Mesenchymal stem cell (in vitro differentiated cells and primary cell): ENCODE results near the gene ANKRD33.

Experiments used
- DNase-seq: peaks from one replicate; pipeline ENCODE4 v3.0.0-alpha.2; 2013
- H2AFZ ChIP-seq: one replicate; pipeline ENCODE4 v1.6.1; 2013; ENCODE audit warnings: low read depth, mild to moderate bottlenecking, control low read depth, inconsistent platforms, low read length, moderate library complexity
- H2AK5ac ChIP-seq: 2 replicates; pipeline ENCODE4 v1.6.1; 2013; ENCODE audit warnings: low read length, moderate library complexity, mild to moderate bottlenecking, inconsistent platforms; ENCODE audit not compliant: severe bottlenecking
- H2BK120ac ChIP-seq: one replicate; pipeline ENCODE4 v1.6.1; 2013; ENCODE audit warnings: low read depth, mild to moderate bottlenecking, inconsistent platforms, low read length, moderate library complexity
- H2BK12ac ChIP-seq, 2 experiments: one replicate each; pipeline ENCODE4 v1.6.1; 2013; ENCODE audit warnings: inconsistent platforms in 2 of 2, low read length in 2 of 2, mild to moderate bottlenecking in 2 of 2, moderate library complexity in 2 of 2, control low read depth in 1 of 2
- H2BK15ac ChIP-seq: one replicate; pipeline ENCODE4 v1.6.1; 2013; ENCODE audit warnings: mild to moderate bottlenecking, low read depth, inconsistent platforms; ENCODE audit not compliant: poor library complexity, severe bottlenecking
- H2BK5ac ChIP-seq: 2 replicates; pipeline ENCODE4 v1.6.1; 2013; ENCODE audit warnings: low read depth, mild to moderate bottlenecking, low read length, control low read depth, inconsistent platforms; ENCODE audit not compliant: poor library complexity, severe bottlenecking
- H3K14ac ChIP-seq, 2 experiments: one replicate each; pipeline ENCODE4 v1.6.1; 2013; ENCODE audit warnings: inconsistent platforms in 2 of 2, low read length in 2 of 2, control low read depth in 1 of 2, mild to moderate bottlenecking in 1 of 2, moderate library complexity in 1 of 2
- H3K18ac ChIP-seq, 2 experiments: one replicate each; pipeline ENCODE4 v1.6.1; 2013; ENCODE audit warnings: inconsistent platforms in 2 of 2, low read length in 2 of 2, control low read depth in 1 of 2, low read depth in 1 of 2, mild to moderate bottlenecking in 1 of 2
- H3K23ac ChIP-seq, 2 experiments: one replicate each; pipeline ENCODE4 v1.6.1; 2013; ENCODE audit warnings: inconsistent platforms in 2 of 2, low read length in 2 of 2, mild to moderate bottlenecking in 2 of 2, moderate library complexity in 2 of 2, control low read depth in 1 of 2
- H3K27ac ChIP-seq: 2 replicates; pipeline ENCODE4 v1.5.1; 2013; ENCODE audit warnings: mild to moderate bottlenecking, moderate library complexity, low read length, control low read depth, inconsistent platforms; ENCODE audit not compliant: poor library complexity, severe bottlenecking
- H3K27me3 ChIP-seq, 2 experiments: 2 replicates each; pipeline versions ENCODE4 v1.6.1 to v1.7.0; 2013; ENCODE audit warnings: low read length in 2 of 2, mild to moderate bottlenecking in 2 of 2, moderate library complexity in 2 of 2, control low read depth in 1 of 2, inconsistent platforms in 1 of 2; ENCODE audit not compliant: control insufficient read depth in 1 of 2, insufficient read depth in 1 of 2
- H3K36me3 ChIP-seq, 2 experiments: 2 replicates each; pipeline versions ENCODE4 v1.6.1 to v1.7.0; 2013; ENCODE audit warnings: low read length in 2 of 2, control low read depth in 1 of 2, inconsistent platforms in 1 of 2, low read depth in 1 of 2, mild to moderate bottlenecking in 1 of 2; ENCODE audit not compliant: insufficient read depth in 2 of 2, control insufficient read depth in 1 of 2
- H3K4ac ChIP-seq, 2 experiments: one replicate each; pipeline ENCODE4 v1.6.1; 2013; ENCODE audit warnings: inconsistent platforms in 2 of 2, low read length in 2 of 2, mild to moderate bottlenecking in 2 of 2, moderate library complexity in 2 of 2, control low read depth in 1 of 2, low read depth in 1 of 2
- H3K4me1 ChIP-seq: 2 replicates; pipeline ENCODE4 v1.6.1; 2013; ENCODE audit warnings: low read depth, low read length, control low read depth; ENCODE audit not compliant: control insufficient read depth, insufficient read depth
- H3K4me2 ChIP-seq: 2 replicates; pipeline ENCODE4 v1.6.1; 2013; ENCODE audit warnings: low read length, mild to moderate bottlenecking, inconsistent platforms; ENCODE audit not compliant: poor library complexity, severe bottlenecking
- H3K4me3 ChIP-seq, 2 experiments: 2 replicates each; pipeline versions ENCODE4 v1.5.1 to v1.7.0; 2013; ENCODE audit warnings: low read length in 2 of 2, mild to moderate bottlenecking in 2 of 2, control low read depth in 1 of 2, low read depth in 1 of 2; ENCODE audit not compliant: insufficient read depth in 1 of 2
- H3K79me1 ChIP-seq: replicated peaks from 2 replicates; pipeline ENCODE4 v1.6.1; 2013; ENCODE audit warnings: mild to moderate bottlenecking, control low read depth, low read length, inconsistent platforms; ENCODE audit not compliant: poor library complexity, severe bottlenecking
- H3K9ac ChIP-seq: 2 replicates; pipeline ENCODE4 v1.7.0; 2013; ENCODE audit warnings: mild to moderate bottlenecking, low read length, moderate library complexity
- H3K9me3 ChIP-seq: 2 replicates; pipeline ENCODE4 v1.7.0; 2013; ENCODE audit warnings: mild to moderate bottlenecking, low read length; ENCODE audit not compliant: control insufficient read depth
- H4K8ac ChIP-seq: one replicate; pipeline ENCODE4 v1.6.1; 2013; ENCODE audit warnings: inconsistent platforms, mild to moderate bottlenecking, low read length, moderate library complexity
- H4K91ac ChIP-seq: one replicate; pipeline ENCODE4 v1.6.1; 2013; ENCODE audit warnings: mild to moderate bottlenecking, low read length, inconsistent platforms
- WGBS: methylation state at CpG from one replicate; pipeline ENCODE4 v1.1.7; 2013; ENCODE audit warnings: mixed read lengths; 5-methylcytosine and 5-hydroxymethylcytosine counted together

Gene ANKRD33

DNA sequence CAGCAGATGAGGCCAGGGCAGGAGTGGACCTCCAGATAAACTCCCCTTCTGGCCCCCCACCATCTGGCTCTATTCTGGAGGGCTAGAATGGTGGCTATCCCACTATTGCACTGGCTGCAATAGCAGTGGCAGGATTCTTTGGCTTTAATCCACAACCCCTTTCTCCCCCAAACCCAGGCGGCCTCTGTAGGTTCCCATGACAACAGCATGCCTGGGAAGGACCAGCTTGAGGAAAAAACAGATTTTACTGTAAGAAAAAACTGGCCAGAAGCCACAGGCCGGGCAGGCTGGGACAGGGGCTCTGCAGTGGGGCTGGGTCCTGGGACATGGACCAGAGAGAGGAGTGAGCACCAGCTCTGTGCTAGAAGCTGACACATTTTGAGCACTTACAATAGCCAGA, 50.0 kb downstream of the ANKRD33 start:
- Histone ChIP-seq H3K4me1 (peaks cover 5% of the 10 kb centered on the region), H3K14ac (no peak overlapping the region), H3K4me2 (no peak overlapping the region), H3K36me3 (no peaks in the 10 kb centered on the region), H3K9me3 (peaks cover under 1% of the 10 kb centered on the region), H3K4me3 (no peak overlapping the region), H4K91ac (no peak overlapping the region), H2BK120ac (no peak overlapping the region), H3K23ac (no peak overlapping the region), H2BK12ac (no peak overlapping the region), H2AFZ (no peak overlapping the region), H2BK5ac (no peak overlapping the region), H3K9ac (no peak overlapping the region), H3K27me3 (peaks cover 3 to 4% of the 10 kb centered on the region in 2 experiments), H2AK5ac (no peak overlapping the region), H3K79me1 (no peaks in the 10 kb centered on the region), H3K4ac (no peak overlapping the region), H4K8ac (no peak overlapping the region), H2BK15ac (no peak overlapping the region), H3K18ac (no peak overlapping the region), H3K27ac (no peak overlapping the region)
- DNase-seq = no peak
- 70% methylated on average over 2 of the region's 2 CpGs for WGBS

DNA sequence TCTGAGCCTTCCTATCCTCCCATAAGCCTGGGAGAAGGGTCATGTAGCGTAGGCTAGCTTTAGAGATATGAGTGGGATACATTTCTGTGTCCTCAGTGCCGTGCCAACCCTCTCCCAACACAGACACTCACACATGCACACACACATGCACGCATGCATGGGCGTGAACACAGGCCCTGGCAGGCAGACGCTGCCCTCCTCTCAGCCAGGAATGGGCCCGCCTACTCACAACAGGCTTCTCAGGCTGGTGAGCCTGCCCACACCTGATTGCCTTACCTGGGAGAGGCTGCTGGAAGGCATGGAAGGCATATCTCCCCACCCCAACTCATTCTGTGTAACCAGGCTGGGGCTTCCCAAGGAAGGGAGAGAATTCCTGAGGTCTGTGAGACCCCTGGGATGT, 50.8 kb downstream of the ANKRD33 start:
- no peak overlapping the region for H2AK5ac ChIP-seq
- no peak overlapping the region for H2BK5ac ChIP-seq
- no peak overlapping the region for H3K27ac ChIP-seq
- no peak overlapping the region for H2BK15ac ChIP-seq
- H3K9me3 ChIP-seq = peaks cover 9% of the 10 kb centered on the region
- H3K4me3 ChIP-seq = no peak overlapping the region
- H3K79me1 ChIP-seq = no peaks in the 10 kb centered on the region
- no peak overlapping the region for H2BK12ac ChIP-seq
- no peak overlapping the region for H4K8ac ChIP-seq
- no peak overlapping the region for H2BK120ac ChIP-seq
- H3K36me3 ChIP-seq = no peaks in the 10 kb centered on the region
- H3K4me2 ChIP-seq = no peak overlapping the region
- no peak overlapping the region for H4K91ac ChIP-seq
- no peak overlapping the region for H3K18ac ChIP-seq
- 93% methylated on average over 5 of the region's 6 CpGs for WGBS
- H3K14ac ChIP-seq = no peak overlapping the region
- no peak overlapping the region for H3K9ac ChIP-seq
- no peak for DNase-seq
- H3K4ac ChIP-seq = no peak overlapping the region
- H3K27me3 ChIP-seq = peaks cover 3 to 4% of the 10 kb centered on the region in 2 experiments
- peaks cover 5% of the 10 kb centered on the region for H3K4me1 ChIP-seq
- no peak overlapping the region for H3K23ac ChIP-seq
- no peak overlapping the region for H2AFZ ChIP-seq

DNA sequence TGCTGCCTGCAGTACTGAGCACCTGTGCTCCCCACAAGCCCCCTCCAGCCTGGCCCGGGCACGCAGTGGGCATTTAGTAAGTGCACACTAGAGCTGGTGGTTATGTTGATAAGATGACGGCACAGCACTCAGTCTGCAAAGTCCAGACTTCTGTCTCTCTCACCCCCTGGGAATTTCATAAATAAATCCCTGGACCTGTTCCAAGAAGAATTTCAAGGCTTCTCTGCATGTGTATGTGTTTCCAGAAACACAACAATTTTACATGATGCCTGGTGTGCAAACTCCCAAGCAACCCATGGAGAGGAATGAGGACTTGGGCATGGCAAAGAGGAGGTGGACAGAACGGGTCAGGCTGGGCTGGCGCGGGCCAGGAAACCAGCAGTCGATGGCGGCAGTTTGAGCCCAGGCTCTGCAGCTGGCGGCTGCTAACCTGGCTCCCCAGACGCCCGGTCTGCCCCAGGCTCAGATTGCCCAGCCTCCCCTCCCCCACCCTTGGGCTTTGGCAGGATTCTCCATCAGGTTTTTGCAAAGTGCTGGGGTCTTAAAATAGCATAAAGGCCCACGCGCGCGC, 53.2 kb downstream of the ANKRD33 start:
- no peak overlapping the region for H2BK5ac ChIP-seq
- H3K79me1 ChIP-seq = no peaks in the 10 kb centered on the region
- no peak overlapping the region for H4K8ac ChIP-seq
- H2AK5ac ChIP-seq = no peak overlapping the region
- H2BK120ac ChIP-seq = no peak overlapping the region
- no peak overlapping the region for H3K18ac ChIP-seq
- H3K4me1 ChIP-seq = peaks cover 5% of the 10 kb centered on the region
- H2BK12ac ChIP-seq = no peak overlapping the region
- no peak overlapping the region for H3K27ac ChIP-seq
- H2AFZ ChIP-seq = no peak overlapping the region
- no peak overlapping the region for H3K4ac ChIP-seq
- no peak overlapping the region for H3K23ac ChIP-seq
- no peak overlapping the region for H3K9ac ChIP-seq
- H3K36me3 ChIP-seq = no peaks in the 10 kb centered on the region
- 75% methylated on average over 7 of the region's 15 CpGs for WGBS
- no peak overlapping the region for H3K4me3 ChIP-seq
- no peak overlapping the region for H2BK15ac ChIP-seq
- DNase-seq = peak; percentile 72
- peaks cover 26% of the 10 kb centered on the region for H3K9me3 ChIP-seq
- peaks cover 3 to 4% of the 10 kb centered on the region in 2 experiments for H3K27me3 ChIP-seq
- H3K4me2 ChIP-seq = no peak overlapping the region
- no peak overlapping the region for H3K14ac ChIP-seq
- no peak overlapping the region for H4K91ac ChIP-seq
